Measurements from ENCODE around the gene RNF44.

DNA sequence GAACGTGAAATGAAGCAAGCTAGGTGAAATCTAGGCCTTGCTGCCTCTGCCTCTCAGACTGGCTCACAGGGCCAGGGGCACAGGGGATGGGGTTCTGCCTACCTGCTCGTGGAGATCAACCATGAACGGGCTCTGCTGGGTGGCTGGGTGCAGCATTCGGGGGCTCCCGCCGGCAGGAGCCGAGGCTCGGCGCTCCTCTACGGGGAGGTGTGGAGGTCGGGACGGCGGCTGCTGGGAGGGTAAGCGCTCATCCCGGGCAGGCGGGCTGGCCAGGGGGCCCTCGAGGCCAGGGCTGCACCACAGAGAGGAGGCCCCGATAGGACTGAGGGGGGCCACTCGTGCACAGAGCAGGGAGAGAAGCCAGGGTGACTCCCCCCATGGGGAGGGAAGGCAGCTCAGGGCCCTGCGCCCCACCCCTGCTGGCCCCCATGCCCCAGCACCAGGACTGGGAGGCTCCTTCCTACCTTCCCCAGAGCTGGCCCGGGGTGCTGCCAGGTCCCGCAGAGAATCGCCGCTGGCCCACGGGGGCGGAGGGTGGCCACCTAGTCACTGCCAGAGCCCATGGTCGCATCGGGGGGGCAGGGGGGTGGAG, 5.2 kb downstream of the RNF44 start:
- no peak for TF ChIP-seq CTCF (IDR thresholded peaks at IDR 0.05)
- TF ChIP-seq POLR2AphosphoS5 (IDR thresholded peaks at IDR 0.05; ENCODE audit: low read depth, low read length): no peak
- TF ChIP-seq TCF7L2 (IDR thresholded peaks at IDR 0.05; ENCODE audit: low read depth, low read length): no peak
- TF ChIP-seq, protein P1, sequence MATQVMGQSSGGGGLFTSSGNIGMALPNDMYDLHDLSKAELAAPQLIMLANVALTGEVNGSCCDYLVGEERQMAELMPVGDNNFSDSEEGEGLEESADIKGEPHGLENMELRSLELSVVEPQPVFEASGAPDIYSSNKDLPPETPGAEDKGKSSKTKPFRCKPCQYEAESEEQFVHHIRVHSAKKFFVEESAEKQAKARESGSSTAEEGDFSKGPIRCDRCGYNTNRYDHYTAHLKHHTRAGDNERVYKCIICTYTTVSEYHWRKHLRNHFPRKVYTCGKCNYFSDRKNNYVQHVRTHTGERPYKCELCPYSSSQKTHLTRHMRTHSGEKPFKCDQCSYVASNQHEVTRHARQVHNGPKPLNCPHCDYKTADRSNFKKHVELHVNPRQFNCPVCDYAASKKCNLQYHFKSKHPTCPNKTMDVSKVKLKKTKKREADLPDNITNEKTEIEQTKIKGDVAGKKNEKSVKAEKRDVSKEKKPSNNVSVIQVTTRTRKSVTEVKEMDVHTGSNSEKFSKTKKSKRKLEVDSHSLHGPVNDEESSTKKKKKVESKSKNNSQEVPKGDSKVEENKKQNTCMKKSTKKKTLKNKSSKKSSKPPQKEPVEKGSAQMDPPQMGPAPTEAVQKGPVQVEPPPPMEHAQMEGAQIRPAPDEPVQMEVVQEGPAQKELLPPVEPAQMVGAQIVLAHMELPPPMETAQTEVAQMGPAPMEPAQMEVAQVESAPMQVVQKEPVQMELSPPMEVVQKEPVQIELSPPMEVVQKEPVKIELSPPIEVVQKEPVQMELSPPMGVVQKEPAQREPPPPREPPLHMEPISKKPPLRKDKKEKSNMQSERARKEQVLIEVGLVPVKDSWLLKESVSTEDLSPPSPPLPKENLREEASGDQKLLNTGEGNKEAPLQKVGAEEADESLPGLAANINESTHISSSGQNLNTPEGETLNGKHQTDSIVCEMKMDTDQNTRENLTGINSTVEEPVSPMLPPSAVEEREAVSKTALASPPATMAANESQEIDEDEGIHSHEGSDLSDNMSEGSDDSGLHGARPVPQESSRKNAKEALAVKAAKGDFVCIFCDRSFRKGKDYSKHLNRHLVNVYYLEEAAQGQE (IDR thresholded peaks at IDR 0.05; ENCODE audit: insufficient read depth in 1 of 2, low read depth in 2 of 2, low read length in 1 of 2): no peak
